Calu3 (cell line): ENCODE measurements around the gene STK32A. TPM values are rescaled to one million over a fixed set of nuclear protein-coding genes. Genes with fewer than 3 reads are reported as not detected.

Experiments used
- BruUV-seq: library from RNA; stranded (reverse); fragments of 400-500 nt; replicated peaks from 2 replicates; lab custom pipeline; 2021; lab: Mats Ljungman, UMichigan
- CTCF ChIA-PET: fragments of 300-600 bp; sonication (Branson Sonifier 250); formaldehyde crosslinking; loops from one replicate; lab custom pipeline; 2022; ENCODE audit warnings: antibody characterized with exemption; lab: Charles Lee
- DNase-seq: peaks from one replicate; pipeline ENCODE4 v3.0.0; 2022
- H3K27ac Mint-ChIP-seq: one replicate; pipeline ENCODE4 v1.8.0; 2022; ENCODE audit warnings: mixed read lengths; ENCODE audit not compliant: unreplicated experiment
- H3K27me3 Mint-ChIP-seq: one replicate; pipeline ENCODE4 v1.8.0; 2022; ENCODE audit warnings: mixed read lengths; ENCODE audit not compliant: unreplicated experiment
- H3K36me3 Mint-ChIP-seq: one replicate; pipeline ENCODE4 v1.8.0; 2022; ENCODE audit warnings: mild to moderate bottlenecking, moderate library complexity, mixed read lengths; ENCODE audit not compliant: insufficient read depth, unreplicated experiment
- H3K4me1 Mint-ChIP-seq: one replicate; pipeline ENCODE4 v1.8.0; 2022; ENCODE audit warnings: mild to moderate bottlenecking, low read depth, mixed read lengths; ENCODE audit not compliant: unreplicated experiment
- H3K4me3 Mint-ChIP-seq: one replicate; pipeline ENCODE4 v1.8.0; 2022; ENCODE audit warnings: mild to moderate bottlenecking, low read depth, moderate library complexity, mixed read lengths; ENCODE audit not compliant: unreplicated experiment
- H3K9me3 Mint-ChIP-seq: one replicate; pipeline ENCODE4 v1.8.0; 2022; ENCODE audit warnings: low read depth, mixed read lengths; ENCODE audit not compliant: unreplicated experiment
- intact Hi-C: fragments of 100-400 bp; cut with micrococcal nuclease; formaldehyde crosslinking; loops from one replicate; pipeline ENCODE4 v1.10.0; 2022; ENCODE audit not compliant: unreplicated experiment
- total RNA-seq: library from RNA; stranded (reverse); gene quantifications from 2 replicates; pipeline ENCODE4 v1.2.3, GENCODE V29; 2022
- TF ChIP-seq, protein P1 (sequence below): fragments of 200-600 bp; IDR thresholded peaks from one replicate; pipeline ENCODE4 v1.8.0; 2022; ENCODE audit warnings: antibody characterized with exemption; ENCODE audit not compliant: unreplicated experiment

STK32A gene
- total RNA-seq, 1 experiment from 2014 or later = 32.5 TPM

DNA sequence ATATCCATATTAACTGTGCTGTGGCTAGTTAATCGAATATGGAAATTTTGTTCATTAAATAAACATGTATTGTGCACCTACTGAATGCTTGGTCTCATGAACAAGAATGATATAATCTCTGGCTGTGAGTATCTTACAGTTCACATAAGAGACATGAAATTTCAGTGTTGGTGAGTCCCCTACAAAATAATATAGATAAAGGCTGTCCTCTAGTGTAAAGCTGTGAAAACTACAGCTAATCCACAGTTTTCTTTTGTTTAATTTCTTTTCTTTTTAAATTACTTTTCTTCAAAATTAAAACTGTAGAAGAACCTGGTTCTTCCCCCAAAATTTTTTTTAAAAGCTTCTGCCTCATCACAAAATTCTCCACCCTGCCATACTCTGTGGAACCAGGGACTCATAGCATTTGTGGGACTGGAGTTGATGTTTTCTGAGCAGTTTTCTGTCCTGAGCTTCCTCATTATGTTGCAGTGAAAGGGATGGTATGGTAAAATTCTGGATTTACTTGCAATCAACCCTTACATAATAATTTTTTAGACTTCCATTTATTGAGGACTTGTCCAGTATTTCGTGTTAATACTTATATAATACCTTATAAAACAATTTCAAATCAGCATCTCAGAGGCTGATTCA is 135.0 kb downstream of the STK32A start:
- Mint-ChIP-seq H3K4me1 (peaks cover 9% of the 10 kb centered on the region), H3K27me3 (no peaks in the 10 kb centered on the region), H3K9me3 (no peaks in the 10 kb centered on the region), H3K36me3 (no peaks in the 10 kb centered on the region), H3K4me3 (no peak overlapping the region), H3K27ac (no peak overlapping the region)
- intact Hi-C loops = loop anchor here (1.0 to 10.0 kb wide), 5 partner anchors 135 to 825 kb away; partner anchors contain the start of gene STK32A
- CTCF ChIA-PET = interaction anchor here (0.6 to 2.4 kb wide), 19 partner anchors 10 to 979 kb away, joined by 3 to 47 read pairs (median 4); partner anchors contain the start of gene STK32A
- TF ChIP-seq, protein P1, sequence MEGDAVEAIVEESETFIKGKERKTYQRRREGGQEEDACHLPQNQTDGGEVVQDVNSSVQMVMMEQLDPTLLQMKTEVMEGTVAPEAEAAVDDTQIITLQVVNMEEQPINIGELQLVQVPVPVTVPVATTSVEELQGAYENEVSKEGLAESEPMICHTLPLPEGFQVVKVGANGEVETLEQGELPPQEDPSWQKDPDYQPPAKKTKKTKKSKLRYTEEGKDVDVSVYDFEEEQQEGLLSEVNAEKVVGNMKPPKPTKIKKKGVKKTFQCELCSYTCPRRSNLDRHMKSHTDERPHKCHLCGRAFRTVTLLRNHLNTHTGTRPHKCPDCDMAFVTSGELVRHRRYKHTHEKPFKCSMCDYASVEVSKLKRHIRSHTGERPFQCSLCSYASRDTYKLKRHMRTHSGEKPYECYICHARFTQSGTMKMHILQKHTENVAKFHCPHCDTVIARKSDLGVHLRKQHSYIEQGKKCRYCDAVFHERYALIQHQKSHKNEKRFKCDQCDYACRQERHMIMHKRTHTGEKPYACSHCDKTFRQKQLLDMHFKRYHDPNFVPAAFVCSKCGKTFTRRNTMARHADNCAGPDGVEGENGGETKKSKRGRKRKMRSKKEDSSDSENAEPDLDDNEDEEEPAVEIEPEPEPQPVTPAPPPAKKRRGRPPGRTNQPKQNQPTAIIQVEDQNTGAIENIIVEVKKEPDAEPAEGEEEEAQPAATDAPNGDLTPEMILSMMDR = peak; percentile 68
- no TSS peak for BruUV-seq
- no peak for DNase-seq

- peaks cover 2% of the 10 kb centered on the region for H3K4me1 Mint-ChIP-seq
- CTCF ChIA-PET = no interaction called here
- H3K27me3 Mint-ChIP-seq = no peaks in the 10 kb centered on the region
- no peak overlapping the region for H3K27ac Mint-ChIP-seq
- intact Hi-C loops = no loop called here
- no TSS peak for BruUV-seq
- TF ChIP-seq, protein P1 = no peak
- no peaks in the 10 kb centered on the region for H3K9me3 Mint-ChIP-seq
- no peak overlapping the region for H3K4me3 Mint-ChIP-seq
- no peaks in the 10 kb centered on the region for H3K36me3 Mint-ChIP-seq
- DNase-seq = no peak
These were observed 136.5 kb downstream of the STK32A start for GRCh38 chr5:147371290-147371689.

DNA sequence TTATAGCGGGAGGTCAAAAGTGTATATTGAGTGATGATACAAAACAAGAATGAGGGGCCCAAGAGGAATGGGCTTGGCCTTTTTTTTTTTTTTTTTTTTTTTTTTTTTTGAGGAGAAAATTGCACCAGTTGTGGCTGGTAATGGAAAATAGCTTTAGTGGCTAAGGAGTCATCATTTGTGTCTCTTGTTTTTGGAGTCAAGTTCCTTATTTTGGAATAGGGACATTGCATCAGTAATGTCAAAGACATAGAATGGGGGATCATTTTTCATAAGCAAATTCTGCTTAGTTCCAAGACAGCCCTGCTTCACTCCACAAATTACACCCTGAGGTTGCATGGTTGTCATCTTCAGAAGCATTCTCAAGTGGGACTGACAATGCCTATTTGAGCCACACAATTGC is 137.4 kb downstream of the STK32A start:
- intact Hi-C loops = no loop called here

GRCh38 chr5:147373328-147373727 is 138.5 kb downstream of the STK32A start:
- no peaks in the 10 kb centered on the region for H3K27me3 Mint-ChIP-seq
- no peak for DNase-seq
- BruUV-seq = no TSS peak
- TF ChIP-seq, protein P1 = no peak
- H3K4me1 Mint-ChIP-seq = peaks cover 12% of the 10 kb centered on the region
- CTCF ChIA-PET = no interaction called here
- no peak overlapping the region for H3K27ac Mint-ChIP-seq
- H3K4me3 Mint-ChIP-seq = no peak overlapping the region
- H3K36me3 Mint-ChIP-seq = no peaks in the 10 kb centered on the region
- intact Hi-C loops = no loop called here
- no peaks in the 10 kb centered on the region for H3K9me3 Mint-ChIP-seq

More for the DNA sequence above, 137.4 kb downstream of the STK32A start:
- DNase-seq = no peak
- CTCF ChIA-PET = no interaction called here
- no peaks in the 10 kb centered on the region for H3K27me3 Mint-ChIP-seq
- H3K36me3 Mint-ChIP-seq = no peaks in the 10 kb centered on the region
- H3K27ac Mint-ChIP-seq = no peak overlapping the region
- TF ChIP-seq, protein P1 = no peak
- H3K4me3 Mint-ChIP-seq = no peak overlapping the region
- peaks cover 8% of the 10 kb centered on the region for H3K4me1 Mint-ChIP-seq
- H3K9me3 Mint-ChIP-seq = no peaks in the 10 kb centered on the region
- no TSS peak for BruUV-seq
